Osteocyte (in vitro differentiated cells): ENCODE measurements around the gene CLUH. TPM values are rescaled to one million over a fixed set of nuclear protein-coding genes. Genes with fewer than 3 reads are reported as not detected.
A peak's percentile ranks its signal among the peaks of the same experiment; 100 is the strongest.

Experiments used
- DNase-seq: peaks from one replicate; pipeline ENCODE4 v3.0.0; 2021; ENCODE audit warnings: mixed read lengths; ENCODE audit not compliant: unreplicated experiment; ENCODE audit errors: extremely low spot score
- H3K27ac Mint-ChIP-seq: one replicate; pipeline ENCODE4 v1.8.0; 2021; ENCODE audit warnings: mild to moderate bottlenecking, mixed read lengths; ENCODE audit not compliant: unreplicated experiment
- H3K27me3 Mint-ChIP-seq: one replicate; pipeline ENCODE4 v1.8.0; 2021; ENCODE audit warnings: mixed read lengths; ENCODE audit not compliant: unreplicated experiment
- H3K36me3 Mint-ChIP-seq: one replicate; pipeline ENCODE4 v1.8.0; 2021; ENCODE audit warnings: mixed read lengths; ENCODE audit not compliant: unreplicated experiment
- H3K4me1 Mint-ChIP-seq: one replicate; pipeline ENCODE4 v1.8.0; 2021; ENCODE audit warnings: mixed read lengths; ENCODE audit not compliant: unreplicated experiment
- H3K4me3 Mint-ChIP-seq: one replicate; pipeline ENCODE4 v1.8.0; 2021; ENCODE audit warnings: mild to moderate bottlenecking, moderate library complexity, mixed read lengths; ENCODE audit not compliant: unreplicated experiment
- H3K9me3 Mint-ChIP-seq: one replicate; pipeline ENCODE4 v1.8.0; 2021; ENCODE audit warnings: mixed read lengths; ENCODE audit not compliant: unreplicated experiment
- total RNA-seq: library from RNA; stranded (reverse); gene quantifications from 2 replicates; pipeline ENCODE4 v1.2.1, GENCODE V29; 2021
- TF ChIP-seq, protein P1 (sequence below): fragments of 200-600 bp; sonication (generic); IDR thresholded peaks from 2 replicates; pipeline ENCODE4 v1.5.0; 2021; ENCODE audit warnings: antibody characterized with exemption, mild to moderate bottlenecking, moderate library complexity

The CLUH gene
- total RNA-seq, 1 donor from 2014 or later, result 49.4 TPM

GRCh38 chr17:2749784-2750181, 38.2 kb upstream of the CLUH start:
- H3K36me3 Mint-ChIP-seq, result no peaks in the 10 kb centered on the region
- H3K4me1 Mint-ChIP-seq, result no peaks in the 10 kb centered on the region
- no peak overlapping the region for H3K4me3 Mint-ChIP-seq
- H3K27me3 Mint-ChIP-seq, result peaks cover 51% of the 10 kb centered on the region
- no peak overlapping the region for H3K27ac Mint-ChIP-seq
- TF ChIP-seq, protein P1, sequence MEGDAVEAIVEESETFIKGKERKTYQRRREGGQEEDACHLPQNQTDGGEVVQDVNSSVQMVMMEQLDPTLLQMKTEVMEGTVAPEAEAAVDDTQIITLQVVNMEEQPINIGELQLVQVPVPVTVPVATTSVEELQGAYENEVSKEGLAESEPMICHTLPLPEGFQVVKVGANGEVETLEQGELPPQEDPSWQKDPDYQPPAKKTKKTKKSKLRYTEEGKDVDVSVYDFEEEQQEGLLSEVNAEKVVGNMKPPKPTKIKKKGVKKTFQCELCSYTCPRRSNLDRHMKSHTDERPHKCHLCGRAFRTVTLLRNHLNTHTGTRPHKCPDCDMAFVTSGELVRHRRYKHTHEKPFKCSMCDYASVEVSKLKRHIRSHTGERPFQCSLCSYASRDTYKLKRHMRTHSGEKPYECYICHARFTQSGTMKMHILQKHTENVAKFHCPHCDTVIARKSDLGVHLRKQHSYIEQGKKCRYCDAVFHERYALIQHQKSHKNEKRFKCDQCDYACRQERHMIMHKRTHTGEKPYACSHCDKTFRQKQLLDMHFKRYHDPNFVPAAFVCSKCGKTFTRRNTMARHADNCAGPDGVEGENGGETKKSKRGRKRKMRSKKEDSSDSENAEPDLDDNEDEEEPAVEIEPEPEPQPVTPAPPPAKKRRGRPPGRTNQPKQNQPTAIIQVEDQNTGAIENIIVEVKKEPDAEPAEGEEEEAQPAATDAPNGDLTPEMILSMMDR, result no peak
- peak; percentile 94 for DNase-seq
- H3K9me3 Mint-ChIP-seq, result no peaks in the 10 kb centered on the region

DNA sequence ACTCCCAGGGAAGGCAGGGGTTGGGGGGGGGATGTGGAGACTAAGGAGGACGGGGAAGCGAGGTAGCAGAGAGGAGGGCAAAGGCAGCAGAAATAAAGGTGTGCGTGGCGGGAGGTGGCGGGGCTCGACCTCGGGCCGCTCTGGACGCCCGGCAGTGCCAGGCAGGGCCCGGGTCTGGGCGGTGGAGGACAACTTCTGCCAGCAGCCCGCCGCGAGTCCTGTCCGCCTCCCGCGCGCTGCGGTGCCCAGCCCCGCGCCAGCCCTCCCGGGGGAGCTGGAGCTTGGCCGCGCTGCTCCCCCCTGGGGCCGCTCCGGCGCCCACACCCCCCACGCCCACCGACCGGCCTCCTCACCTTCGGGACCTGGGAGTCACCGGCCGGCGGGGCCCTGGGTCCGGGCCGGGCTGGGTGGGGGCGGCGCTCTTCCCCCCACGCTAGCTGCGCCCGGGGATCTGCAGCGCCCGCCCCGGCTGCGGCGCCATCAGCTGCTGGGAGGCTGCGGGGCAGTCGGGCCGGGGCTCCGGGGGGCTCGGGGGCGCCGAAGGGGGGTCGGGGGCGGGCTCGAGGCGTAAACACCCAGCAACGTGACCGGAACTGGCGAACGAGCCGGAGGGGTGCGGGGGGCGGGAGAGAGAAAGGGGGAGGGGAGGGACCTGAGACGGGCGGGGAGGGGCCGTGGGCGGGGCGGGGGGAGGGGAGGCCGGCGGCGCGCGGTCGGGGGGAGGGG, 37.7 kb upstream of the CLUH start, which contains the start of gene CCDC92B:
Gene CCDC92B (minus strand): TSS at position 595 of the 726 bp plus-strand sequence. CDS start 14,507 bp downstream, outside the sequence.
- Mint-ChIP-seq H3K4me3 (peak within 1 kb of the TSS; percentile 35), H3K4me1 (no peaks in the 10 kb centered on the region), H3K36me3 (no peaks in the 10 kb centered on the region), H3K27me3 (peaks cover 51% of the 10 kb centered on the region), H3K27ac (no peak within 1 kb of the TSS), H3K9me3 (no peaks in the 10 kb centered on the region)
- TF ChIP-seq, protein P1, result no peak
- no peak for DNase-seq

- no peak for DNase-seq
- Mint-ChIP-seq H3K27ac (no peak overlapping the region), H3K4me3 (no peak overlapping the region), H3K9me3 (no peaks in the 10 kb centered on the region), H3K27me3 (peaks cover 53% of the 10 kb centered on the region), H3K36me3 (no peaks in the 10 kb centered on the region), H3K4me1 (no peaks in the 10 kb centered on the region)
- TF ChIP-seq, protein P1, result no peak
Measured at GRCh38 chr17:2745317-2746037, 33.9 kb upstream of the CLUH start.

DNA sequence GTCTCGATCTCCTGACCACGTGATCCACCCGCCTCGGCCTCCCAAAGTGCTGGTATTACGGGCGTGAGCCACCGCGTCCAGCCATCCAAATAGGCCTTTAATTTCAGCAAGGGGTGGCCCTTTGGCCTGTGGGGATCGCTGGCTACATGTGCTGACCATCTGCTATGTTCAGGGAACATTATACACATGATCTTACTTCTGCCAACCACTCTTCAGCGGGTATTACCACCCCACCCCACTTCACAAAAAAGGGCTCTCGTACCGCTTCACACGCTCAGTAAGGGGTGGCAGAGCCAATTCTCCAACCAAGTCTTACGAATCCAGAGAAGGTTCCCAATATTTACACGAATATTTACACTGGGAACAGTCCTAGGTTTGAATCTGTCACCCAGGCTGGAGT, 26.1 kb upstream of the CLUH start:
- no peaks in the 10 kb centered on the region for H3K36me3 Mint-ChIP-seq
- TF ChIP-seq, protein P1, result no peak
- no peak for DNase-seq
- H3K4me3 Mint-ChIP-seq, result no peak overlapping the region
- H3K27ac Mint-ChIP-seq, result no peak overlapping the region
- peaks cover 14% of the 10 kb centered on the region for H3K27me3 Mint-ChIP-seq
- H3K9me3 Mint-ChIP-seq, result no peaks in the 10 kb centered on the region
- H3K4me1 Mint-ChIP-seq, result no peaks in the 10 kb centered on the region

- Mint-ChIP-seq H3K4me3 (no peak overlapping the region), H3K4me1 (no peaks in the 10 kb centered on the region), H3K27me3 (peaks cover 8% of the 10 kb centered on the region), H3K27ac (no peak overlapping the region), H3K36me3 (no peaks in the 10 kb centered on the region), H3K9me3 (no peaks in the 10 kb centered on the region)
- DNase-seq, result no peak
- TF ChIP-seq, protein P1, result no peak
Measured at GRCh38 chr17:2736956-2737355, 25.4 kb upstream of the CLUH start.
